ENCODE measurements around the gene GOSR1. TPM values are rescaled to one million over a fixed set of nuclear protein-coding genes. Genes with fewer than 3 reads are reported as not detected.
"Not testable (repeated sequence)": the region's sequence is repeated elsewhere in the genome, so short reads cannot be mapped to it uniquely, and the experiment has no call there.

The GOSR1 gene
- total RNA-seq, 4 donors from 2014 or later, result 28.4 to 62.0 (median 44.6) TPM

- H3K36me3 ChIP-seq, result peaks cover 0 to 47% of the 10 kb centered on the region in 2 donors
- TF ChIP-seq EP300 (IDR thresholded peaks at IDR 0.05) (no peak), POLR2A (IDR thresholded peaks at IDR 0.05) (no peak), POLR2AphosphoS5 (IDR thresholded peaks at IDR 0.05) (no peak), CTCF (IDR thresholded peaks at IDR 0.05) (no peak)
Observed at GRCh38 chr17:30521766-30522165, 44.6 kb downstream of the GOSR1 start.

GRCh38 chr17:30523236-30523635 is 46.0 kb downstream of the GOSR1 start:
- not testable (repeated sequence) for H3K27me3 ChIP-seq, ATAC-seq, H3K27ac ChIP-seq, H3K4me3 ChIP-seq, H3K9me3 ChIP-seq
- Histone ChIP-seq H3K36me3 (peaks cover 0 to 40% of the 10 kb centered on the region in 2 donors), H3K4me1 (peaks cover 0 to 34% (median 7%) of the 10 kb centered on the region in 3 donors)
- no CpG with 5 or more reads among the region's 35 CpGs for WGBS, 2 donors (ENCODE audit: low coverage in 1 of 2)

More at GRCh38 chr17:30521766-30522165, 44.6 kb downstream of the GOSR1 start:
- H3K4me3 ChIP-seq, result no peak overlapping the region
- peaks cover 0 to 34% (median 7%) of the 10 kb centered on the region in 3 donors for H3K4me1 ChIP-seq
- no peaks in the 10 kb centered on the region for H3K9me3 ChIP-seq
- no peak for ATAC-seq
- H3K27ac ChIP-seq, result no peak overlapping the region
- H3K27me3 ChIP-seq, result no peaks in the 10 kb centered on the region
- WGBS, 2 donors (ENCODE audit: low coverage in 1 of 2), result 67 to 87% methylated on average over 1 to 7 of the region's 7 CpGs

GRCh38 chr17:30524847-30525246 is 47.6 kb downstream of the GOSR1 start:
- no peak for ATAC-seq
- Histone ChIP-seq H3K27me3 (no peaks in the 10 kb centered on the region), H3K27ac (peak overlapping the region in 1 of 4 donors; percentile 18)

DNA sequence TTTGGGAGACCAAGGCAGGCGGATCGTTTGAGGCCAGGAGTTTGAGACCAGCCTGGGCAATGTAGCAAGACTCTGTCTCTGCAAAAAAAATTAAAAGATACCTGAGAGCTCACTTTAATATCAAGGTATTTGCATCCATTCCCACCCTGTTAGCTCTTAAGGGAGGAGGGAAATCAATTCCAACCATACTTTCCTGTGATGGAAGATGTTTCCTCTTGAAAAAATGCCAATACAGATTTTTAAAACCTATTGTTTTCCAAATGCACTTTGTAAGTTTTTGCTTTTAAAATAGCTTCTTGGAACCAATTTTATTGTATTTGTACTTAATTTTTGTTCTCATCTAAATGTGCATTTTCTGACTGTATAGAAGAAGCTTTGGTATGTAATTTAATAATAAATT is 49.2 kb downstream of the GOSR1 start:
- H3K4me3 ChIP-seq, result no peak overlapping the region
- 92 to 94% methylated on average over 2 of the region's 2 CpGs for WGBS, 2 donors (ENCODE audit: low coverage in 1 of 2)
- TF ChIP-seq EP300 (IDR thresholded peaks at IDR 0.05) (no peak), POLR2AphosphoS5 (IDR thresholded peaks at IDR 0.05) (no peak), CTCF (IDR thresholded peaks at IDR 0.05) (no peak), POLR2A (IDR thresholded peaks at IDR 0.05) (no peak)
- H3K36me3 ChIP-seq, result peaks cover 0 to 36% of the 10 kb centered on the region in 2 donors
- no peak overlapping the region for H3K27ac ChIP-seq
- no peaks in the 10 kb centered on the region for H3K27me3 ChIP-seq
- no peak for ATAC-seq
- peaks cover 0 to 10% (median 0%) of the 10 kb centered on the region in 3 donors for H3K4me1 ChIP-seq
- no peaks in the 10 kb centered on the region for H3K9me3 ChIP-seq

More at GRCh38 chr17:30524847-30525246, 47.6 kb downstream of the GOSR1 start:
- Histone ChIP-seq H3K36me3 (peaks cover 0 to 39% of the 10 kb centered on the region in 2 donors), H3K9me3 (no peaks in the 10 kb centered on the region), H3K4me1 (peaks cover 0 to 23% (median 7%) of the 10 kb centered on the region in 3 donors), H3K4me3 (no peak overlapping the region)
- WGBS, 2 donors (ENCODE audit: low coverage in 1 of 2), result 28 to 37% methylated on average over 3 of the region's 3 CpGs
- TF ChIP-seq CTCF (IDR thresholded peaks at IDR 0.05) (no peak), EP300 (IDR thresholded peaks at IDR 0.05) (no peak), POLR2AphosphoS5 (IDR thresholded peaks at IDR 0.05) (no peak), POLR2A (IDR thresholded peaks at IDR 0.05) (no peak)

DNA sequence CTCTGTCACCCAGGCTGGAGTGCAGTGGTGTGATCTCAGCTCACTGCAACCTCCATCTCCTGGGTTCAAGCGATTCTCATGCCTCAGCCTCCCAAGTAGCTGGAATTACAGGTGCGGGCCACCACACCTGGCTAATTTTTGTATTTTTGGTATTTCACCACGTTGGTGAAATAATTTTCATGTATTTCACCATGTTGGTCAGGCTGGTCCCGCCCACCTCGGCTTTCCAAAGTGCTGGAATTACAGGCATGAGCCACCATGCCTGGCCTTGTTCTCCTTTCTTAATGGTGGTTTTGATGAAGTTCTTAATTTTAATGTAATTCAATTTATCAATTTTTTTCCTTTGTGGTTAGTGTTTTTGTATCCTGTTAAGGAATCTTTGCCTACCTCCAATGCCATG is 51.5 kb downstream of the GOSR1 start:
- ATAC-seq, H3K9me3 ChIP-seq, H3K27ac ChIP-seq, H3K27me3 ChIP-seq, H3K4me3 ChIP-seq: not testable (repeated sequence)
- peaks cover 0 to 10% (median 0%) of the 10 kb centered on the region in 3 donors for H3K4me1 ChIP-seq
- WGBS, 2 donors (ENCODE audit: low coverage in 1 of 2), result 88% methylated on average over 4 of the region's 5 CpGs; no CpG with 5 or more reads in 1 of the 2 donors
- peaks cover 0 to 17% of the 10 kb centered on the region in 2 donors for H3K36me3 ChIP-seq

DNA sequence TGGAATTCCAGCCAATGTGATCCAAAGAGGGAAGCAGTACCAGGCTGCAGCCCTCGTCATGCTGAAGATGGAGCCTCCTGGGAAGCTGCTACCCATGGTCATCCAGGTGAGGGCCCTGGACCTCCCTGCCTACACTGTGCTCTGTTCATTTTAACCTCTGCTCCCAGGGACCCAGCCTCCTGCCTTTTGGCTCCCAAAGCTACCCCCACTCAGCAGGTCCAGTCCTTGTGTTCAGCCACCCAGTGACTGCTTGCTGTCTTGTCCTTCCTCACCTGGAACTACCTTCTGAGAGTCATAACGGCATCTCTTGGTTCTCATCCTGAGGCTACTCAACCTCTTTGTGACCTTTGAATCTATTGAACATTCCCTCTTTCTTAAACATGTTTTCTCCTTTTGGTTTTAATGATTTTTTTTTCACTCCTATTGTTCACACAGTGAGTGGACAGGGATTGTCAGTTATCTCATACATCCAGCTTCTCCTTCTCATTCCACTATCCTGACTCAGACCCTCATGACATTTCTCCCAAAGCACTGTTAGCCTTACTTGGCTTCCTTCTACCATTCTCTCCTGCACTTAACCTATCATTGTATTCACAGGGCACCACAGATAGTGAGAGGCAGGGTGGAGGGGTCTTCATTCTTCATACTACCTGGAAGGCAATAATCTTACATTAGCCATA is 53.3 kb downstream of the GOSR1 start:
- no peak for ATAC-seq
- TF ChIP-seq POLR2A (IDR thresholded peaks at IDR 0.05) (no peak), CTCF (IDR thresholded peaks at IDR 0.05) (no peak), EP300 (IDR thresholded peaks at IDR 0.05) (no peak), POLR2AphosphoS5 (IDR thresholded peaks at IDR 0.05) (no peak)
- whole genome bisulfite sequencing, 2 donors (ENCODE audit: low coverage in 1 of 2), result 100% methylated on average over 1 of the region's 2 CpGs; no CpG with 5 or more reads in 1 of the 2 donors
- Histone ChIP-seq H3K4me3 (no peak overlapping the region), H3K9me3 (no peaks in the 10 kb centered on the region), H3K27me3 (no peaks in the 10 kb centered on the region), H3K27ac (no peak overlapping the region), H3K4me1 (no peaks in the 10 kb centered on the region), H3K36me3 (peaks cover 0 to 16% of the 10 kb centered on the region in 2 donors)
